GM12878 (cell line): Measurements from ENCODE around the gene ENAH. TPM values are rescaled to one million over a fixed set of nuclear protein-coding genes. Genes with fewer than 3 reads are reported as not detected.

Experiments used
- ATAC-seq: fragments of 200-7000 bp; cut with Tn5 transposase; 3 replicates; pipeline ENCODE4 v1.9.1; 2020; ENCODE audit warnings: mild to moderate bottlenecking, moderate library complexity
- BruUV-seq: library from RNA; stranded (reverse); fragments of 400-500 nt; replicated peaks from 2 replicates; lab custom pipeline; 2021; lab: Mats Ljungman, UMichigan
- CTCF ChIA-PET: fragments of 300-600 bp; sonication (Branson Sonifier 250); formaldehyde crosslinking; extraction: SDS; loops from one replicate; lab custom pipeline; 2021; ENCODE audit warnings: inconsistent platforms; lab: Yijun Ruan, JAX
- POLR2A ChIA-PET: fragments of 350-600 bp; formaldehyde crosslinking; extraction: SDS; loops from one replicate; lab custom pipeline; 2021; ENCODE audit warnings: inconsistent platforms; lab: Charles Lee
- RAD21 ChIA-PET: fragments of 300-600 bp; sonication (Branson Sonifier 250); formaldehyde crosslinking; loops from one replicate; lab custom pipeline; 2023; ENCODE audit warnings: antibody characterized with exemption; ENCODE audit not compliant: unreplicated experiment; lab: Charles Lee
- SMC1A ChIA-PET: fragments of 300-600 bp; sonication (Branson Sonifier 250); formaldehyde crosslinking; loops from one replicate; lab custom pipeline; 2023; ENCODE audit not compliant: unreplicated experiment, uncharacterized antibody; lab: Charles Lee
- DNase-seq: peaks from one replicate; pipeline ENCODE4 v3.0.0-alpha.2; 2011; ENCODE audit warnings: low read depth, low spot score
- FAIRE-seq: peaks from 3 replicates; lab custom pipeline; 2011; peaks lifted over from hg19 to GRCh38; lab: Jason Lieb, UNC
- H2AFZ ChIP-seq: 2 replicates; pipeline ENCODE4 v1.6.0; 2011; ENCODE audit warnings: low read depth, low read length, control low read depth; ENCODE audit not compliant: control insufficient read depth
- H3K27ac ChIP-seq: 2 replicates; pipeline ENCODE4 v1.5.1; 2011; ENCODE audit warnings: control low read depth; ENCODE audit not compliant: control insufficient read depth, insufficient read depth
- H3K27me3 ChIP-seq, 2 experiments: replicated peaks in 1 of 2; 2 replicates each; pipeline versions ENCODE4 v1.6.0 to v1.6.1; 2011; ENCODE audit warnings: low read length in 1 of 2; ENCODE audit not compliant: control insufficient read depth in 2 of 2, insufficient read depth in 2 of 2
- H3K36me3 ChIP-seq, 2 experiments: 2 replicates each; pipeline ENCODE4 v1.5.1; 2011; ENCODE audit warnings: low read length in 1 of 2; ENCODE audit not compliant: control insufficient read depth in 2 of 2, insufficient read depth in 2 of 2
- H3K4me1 ChIP-seq: 2 replicates; pipeline ENCODE4 v1.6.1; 2011; ENCODE audit warnings: mild to moderate bottlenecking, low read length, moderate library complexity, mixed read lengths; ENCODE audit not compliant: control insufficient read depth, insufficient read depth
- H3K4me2 ChIP-seq: 2 replicates; pipeline ENCODE4 v1.6.0; 2011; ENCODE audit warnings: control low read depth; ENCODE audit not compliant: control insufficient read depth, insufficient read depth
- H3K4me3 ChIP-seq: fragments of 200-600 bp; sonication (generic); 2 replicates; pipeline ENCODE4 v1.5.1; 2016
- H3K79me2 ChIP-seq: 2 replicates; pipeline ENCODE4 v1.6.0; 2011; ENCODE audit warnings: low read length; ENCODE audit not compliant: control insufficient read depth, insufficient read depth
- H3K9ac ChIP-seq: 2 replicates; pipeline ENCODE4 v1.8.0; 2011; ENCODE audit warnings: low read length, control low read depth, mixed read lengths; ENCODE audit not compliant: control insufficient read depth, insufficient read depth
- H3K9me3 ChIP-seq: replicated peaks from 3 replicates; pipeline ENCODE4 v1.5.1; 2011; ENCODE audit warnings: mild to moderate bottlenecking, low read length; ENCODE audit not compliant: control insufficient read depth, insufficient read depth
- H4K20me1 ChIP-seq: 2 replicates; pipeline ENCODE4 v1.6.0; 2011; ENCODE audit not compliant: control insufficient read depth, insufficient read depth
- CBX5 ChIP-seq: sonication (generic); IDR thresholded peaks from 2 replicates; pipeline ENCODE4 v1.6.1; 2016; ENCODE audit warnings: low read depth, moderate library complexity, mild to moderate bottlenecking, inconsistent platforms
- FOS ChIP-seq: IDR thresholded peaks from 3 replicates; pipeline ENCODE4 v1.6.1; 2011; ENCODE audit warnings: borderline replicate concordance; ENCODE audit not compliant: insufficient read length; ENCODE audit errors: extremely low read depth
- KLF5 ChIP-seq: fragments of 450-650 bp; IDR thresholded peaks from 2 replicates; pipeline ENCODE4 v1.6.1; 2014; ENCODE audit warnings: mild to moderate bottlenecking; ENCODE audit not compliant: partially characterized antibody
- NR2C2 ChIP-seq: IDR thresholded peaks from 2 replicates; pipeline ENCODE4 v1.6.1; 2011; ENCODE audit warnings: borderline replicate concordance, low read depth; ENCODE audit not compliant: control insufficient read depth, insufficient read length
- PRDM15 ChIP-seq: fragments of 450-650 bp; formaldehyde crosslinking; IDR thresholded peaks from 2 replicates; pipeline ENCODE4 v1.4.0; 2020; ENCODE audit warnings: mild to moderate bottlenecking, moderate library complexity
- RB1 ChIP-seq: fragments of 450-650 bp; formaldehyde crosslinking; IDR thresholded peaks from 2 replicates; pipeline ENCODE4 v1.6.1; 2017; ENCODE audit warnings: mild to moderate bottlenecking, borderline replicate concordance
- SRF ChIP-seq, 2 experiments: IDR thresholded peaks; 2 replicates each; pipeline ENCODE4 v1.6.1; 2011; ENCODE audit warnings: low read depth in 2 of 2, low read length in 2 of 2, mild to moderate bottlenecking in 1 of 2, moderate library complexity in 1 of 2
- ZBTB33 ChIP-seq: fragments of 450-650 bp; IDR thresholded peaks from 2 replicates; pipeline ENCODE4 v1.6.1; 2017; ENCODE audit warnings: mild to moderate bottlenecking
- ZSCAN29 ChIP-seq: fragments of 450-650 bp; IDR thresholded peaks from 2 replicates; pipeline ENCODE4 v1.6.1; 2017; ENCODE audit warnings: mild to moderate bottlenecking, moderate library complexity
- in situ Hi-C: fragments of 300-500 bp; cut with MboI; formaldehyde crosslinking; loops from 9 replicates; pipeline ENCODE4 v1.14.3; 2018; ENCODE audit warnings: mixed read lengths
- intact Hi-C: fragments of 100-400 bp; cut with micrococcal nuclease; formaldehyde crosslinking; loops from one replicate; pipeline ENCODE4 v1.14.2; 2022; ENCODE audit not compliant: unreplicated experiment
- polyA plus RNA-seq, 11 experiments: library from polyadenylated mRNA; depleted of rRNA in 4 of 11; unstranded in 6 of 11; stranded (reverse) in 5 of 11; fragments of >200 nt; fragmentation: Nextera tagmentation in 4 of 11; fragmentation: Illumina TruSeq in 1 of 11; extraction: Ambion mirVana in 4 of 11; extraction: Trizol in 1 of 11; gene quantifications; 1 replicate in 1 of 11; 2 replicates in 10 of 11; pipeline versions ENCODE4 v1.2.1 to v1.2.3, GENCODE V29; 2011 to 2016; ENCODE audit warnings: inconsistent platforms in 2 of 11, missing spikeins in 2 of 11, low read depth in 1 of 11
- total RNA-seq, 4 experiments: library from RNA; depleted of rRNA in 3 of 4; stranded (reverse); fragments of >200 nt in 3 of 4; fragmentation: Illumina TruSeq in 1 of 4; extraction: Trizol in 1 of 4; gene quantifications; 2 replicates each; pipeline versions ENCODE4 v1.2.1 to v1.2.3, GENCODE V29; 2013 to 2021

ENAH gene
- total and polyA plus RNA-seq, 10 of the 15 experiments (the other 5 are each of a cell fraction or from before 2014, with no cell fraction given) = under 0.01 to 0.62 (median 0.06) TPM; not detected in 5

GRCh38 chr1:225543350-225543749 lies 109.6 kb downstream of the ENAH start:
- CTCF ChIA-PET = no interaction called here
- in situ Hi-C loops (no loop called here), intact Hi-C loops (no loop called here)

More at GRCh38 chr1:225543350-225543749, 109.6 kb downstream of the ENAH start:
- ChIA-PET SMC1A (no interaction called here), POLR2A (no interaction called here), RAD21 (interaction anchor here (1.6 kb wide), 1 partner anchor 229 kb away, joined by 3 read pairs; no protein-coding TSS in a partner anchor)
- Histone ChIP-seq H3K9ac (no peak overlapping the region), H3K9me3 (no peaks in the 10 kb centered on the region), H3K27me3 (peaks cover 0 to 3% of the 10 kb centered on the region in 2 experiments; a peak in 2 of 4 replicates), H3K4me2 (no peak overlapping the region), H3K79me2 (no peaks in the 10 kb centered on the region), H2AFZ (no peak overlapping the region), H4K20me1 (no peaks in the 10 kb centered on the region), H3K4me1 (no peaks in the 10 kb centered on the region), H3K36me3 (no peaks in the 10 kb centered on the region), H3K4me3 (no peak overlapping the region), H3K27ac (no peak overlapping the region)
- no peak for TF ChIP-seq NR2C2
- no peak for TF ChIP-seq CBX5
- no peak for TF ChIP-seq RB1
- no peak for TF ChIP-seq KLF5
- TF ChIP-seq FOS = no peak
- no peak for TF ChIP-seq PRDM15 (CRISPR knock-in tag)
- no peak for TF ChIP-seq ZBTB33
- no peak for TF ChIP-seq ZSCAN29
- TF ChIP-seq SRF (IDR thresholded peaks at IDR 0.05; ENCODE audit: low read depth in 2 of 2, low read length in 2 of 2) = no peak
- no TSS peak for BruUV-seq
- ATAC-seq (no peak), FAIRE-seq (no peak), DNase-seq (no peak)
